ELF-1 (cell line): ENCODE data around the gene SLC37A3.
"Not testable (repeated sequence)": the region's sequence is repeated elsewhere in the genome, so short reads cannot be mapped to it uniquely, and the experiment has no call there.

Experiments
- DNase-seq: peaks from one replicate; pipeline ENCODE4 v3.0.0-alpha.2; 2016; ENCODE audit warnings: low read depth, low spot score

The SLC37A3 gene

GRCh38 chr7:140347218-140347617 is 51.1 kb downstream of the SLC37A3 start:
- DNase-seq = no peak

GRCh38 chr7:140345426-140345825 is 52.9 kb downstream of the SLC37A3 start:
- DNase-seq = no peak

GRCh38 chr7:140342727-140343514 is 55.4 kb downstream of the SLC37A3 start:
- peak; percentile 67 for DNase-seq

- DNase-seq = not testable (repeated sequence)
These were observed 59.4 kb downstream of the SLC37A3 start for GRCh38 chr7:140338959-140339358.

- no peak for DNase-seq
These were observed 63.8 kb downstream of the SLC37A3 start for GRCh38 chr7:140334341-140335057.

GRCh38 chr7:140333686-140334085 is 64.6 kb downstream of the SLC37A3 start:
- DNase-seq = no peak

- DNase-seq = no peak
These were observed 65.1 kb downstream of the SLC37A3 start for GRCh38 chr7:140333223-140333622.

- no peak for DNase-seq
These were observed 67.7 kb downstream of the SLC37A3 start for GRCh38 chr7:140330595-140330994.

- DNase-seq = no peak
These were observed 68.2 kb downstream of the SLC37A3 start for GRCh38 chr7:140330128-140330527.

- no peak for DNase-seq
These were observed 71.1 kb downstream of the SLC37A3 start for GRCh38 chr7:140327261-140327661.

- DNase-seq = peak; percentile 69
These were observed 72.0 kb downstream of the SLC37A3 start for GRCh38 chr7:140326116-140326928.

GRCh38 chr7:140325600-140325999 is 72.7 kb downstream of the SLC37A3 start:
- DNase-seq = no peak

- DNase-seq = no peak
These were observed 73.6 kb downstream of the SLC37A3 start for GRCh38 chr7:140324714-140325113.

GRCh38 chr7:140322759-140323158 is 75.6 kb downstream of the SLC37A3 start:
- peak; percentile 53 for DNase-seq

GRCh38 chr7:140320078-140320477 is 78.3 kb downstream of the SLC37A3 start:
- DNase-seq = not testable (repeated sequence)

- DNase-seq = no peak
These were observed 80.3 kb downstream of the SLC37A3 start for GRCh38 chr7:140317999-140318398.

- no peak for DNase-seq
These were observed 80.7 kb downstream of the SLC37A3 start for GRCh38 chr7:140317597-140317996.

GRCh38 chr7:140316165-140316661 is 82.1 kb downstream of the SLC37A3 start:
- DNase-seq = no peak

GRCh38 chr7:140315498-140316164 is 82.7 kb downstream of the SLC37A3 start:
- no peak for DNase-seq

- DNase-seq = no peak
These were observed 83.5 kb downstream of the SLC37A3 start for GRCh38 chr7:140314573-140315480.
